Iris pigment epithelial cell (primary cell): ENCODE data around the gene WNT6.
A peak's percentile ranks its signal among the peaks of the same experiment; 100 is the strongest.

Experiments used
- DNase-seq: peaks from one replicate; pipeline ENCODE4 v3.0.0-alpha.2; 2011; ENCODE audit warnings: low read depth

The WNT6 gene

DNA sequence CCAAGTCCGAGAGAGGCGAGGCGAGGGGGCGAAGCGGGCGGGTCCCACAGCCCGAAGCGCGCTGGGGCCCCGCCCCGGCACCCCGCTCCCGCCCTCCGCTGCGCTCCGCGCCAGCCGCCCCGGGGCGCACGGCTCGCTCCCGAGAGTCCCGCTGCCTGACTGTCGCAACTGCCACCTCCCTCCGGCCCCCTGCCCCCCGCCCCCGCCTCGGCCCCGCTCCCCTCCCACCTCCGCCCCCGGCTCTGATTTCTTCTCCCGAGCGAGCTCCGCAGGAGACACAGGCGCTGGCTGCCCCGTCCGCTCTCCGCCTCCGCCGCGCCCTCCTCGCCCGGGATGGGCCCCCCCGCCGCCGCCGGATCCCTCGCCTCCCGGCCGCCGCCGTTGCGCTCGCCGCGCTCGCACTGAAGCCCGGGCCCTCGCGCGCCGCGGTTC lies at the start of gene WNT6:
Gene WNT6, plus strand, starts transcription at position 250 of the 432 bp plus-strand sequence. CDS start 233 bp downstream, outside the sequence.
- DNase-seq = no peak

DNA sequence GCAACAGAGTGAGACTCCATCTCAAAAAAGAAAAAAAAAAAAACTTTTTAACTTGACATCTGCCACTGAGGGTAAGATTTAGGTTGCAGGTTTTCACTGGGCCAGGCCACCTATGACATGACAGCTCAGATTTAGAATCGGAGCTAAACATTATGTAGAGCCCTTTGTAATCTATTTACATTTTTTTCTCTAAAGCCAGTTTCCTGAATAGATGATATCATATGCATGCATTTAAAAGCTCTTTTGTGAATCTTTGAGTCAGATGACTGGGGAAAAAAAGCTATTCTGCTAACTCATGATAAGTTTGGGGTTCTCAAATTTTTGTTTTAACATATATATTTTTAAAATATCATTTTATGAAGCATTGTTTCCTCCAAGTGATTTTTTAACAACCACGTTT lies 49.3 kb upstream of the WNT6 start:
- DNase-seq = peak; percentile 51

DNA sequence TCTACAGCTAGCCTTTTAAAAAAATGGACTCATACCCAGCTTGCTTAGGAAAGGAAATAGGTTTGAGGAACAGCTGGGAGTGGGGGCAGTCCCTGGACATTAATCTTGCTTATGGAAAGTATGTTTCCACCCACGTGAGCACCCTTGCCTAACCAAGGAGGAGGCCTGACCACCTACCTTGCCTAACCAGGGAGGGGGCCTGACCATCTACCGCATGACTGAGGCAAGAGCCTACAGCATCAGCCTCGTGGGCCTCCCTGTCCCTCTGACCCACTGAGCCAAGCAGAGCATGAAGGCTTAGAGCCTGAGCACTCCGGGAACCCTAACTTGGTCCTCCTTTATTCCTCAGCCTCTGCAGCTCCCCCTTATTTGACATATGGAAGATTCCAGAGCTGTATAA lies 48.2 kb upstream of the WNT6 start:
- DNase-seq = peak; percentile 40

DNA sequence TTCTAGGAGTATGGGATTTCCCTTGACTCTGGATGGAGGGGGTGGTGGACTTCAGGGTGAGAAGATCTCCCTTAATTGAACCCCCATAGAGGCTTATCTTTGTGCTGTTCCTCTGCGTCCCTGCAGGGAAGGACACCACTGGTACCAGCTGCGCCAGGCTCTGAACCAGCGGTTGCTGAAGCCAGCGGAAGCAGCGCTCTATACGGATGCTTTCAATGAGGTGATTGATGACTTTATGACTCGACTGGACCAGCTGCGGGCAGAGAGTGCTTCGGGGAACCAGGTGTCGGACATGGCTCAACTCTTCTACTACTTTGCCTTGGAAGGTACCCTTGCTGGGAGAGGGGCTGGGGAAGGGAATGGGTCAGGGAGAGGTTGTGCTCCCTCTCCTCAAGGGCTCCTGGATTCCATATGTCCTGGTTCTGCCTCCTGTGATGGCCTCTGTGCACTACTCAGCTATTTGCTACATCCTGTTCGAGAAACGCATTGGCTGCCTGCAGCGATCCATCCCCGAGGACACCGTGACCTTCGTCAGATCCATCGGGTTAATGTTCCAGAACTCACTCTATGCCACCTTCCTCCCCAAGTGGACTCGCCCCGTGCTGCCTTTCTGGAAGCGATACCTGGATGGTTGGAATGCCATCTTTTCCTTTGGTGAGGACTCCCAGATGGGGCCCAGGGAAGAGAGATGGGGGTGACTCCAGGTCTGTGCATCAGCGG lies 47.3 kb upstream of the WNT6 start:
- DNase-seq = no peak

DNA sequence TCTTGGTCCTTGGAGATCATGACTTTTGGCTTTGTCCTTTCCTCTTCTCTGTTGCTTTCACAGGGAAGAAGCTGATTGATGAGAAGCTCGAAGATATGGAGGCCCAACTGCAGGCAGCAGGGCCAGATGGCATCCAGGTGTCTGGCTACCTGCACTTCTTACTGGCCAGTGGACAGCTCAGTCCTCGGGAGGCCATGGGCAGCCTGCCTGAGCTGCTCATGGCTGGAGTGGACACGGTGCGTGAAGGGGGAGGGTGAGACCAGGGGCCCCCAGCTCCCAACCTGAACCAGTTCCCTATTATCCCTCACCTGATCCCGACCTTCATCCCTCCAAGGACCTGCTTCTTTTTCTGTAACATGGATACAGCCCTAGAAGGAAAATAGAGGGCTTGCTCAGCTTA lies 46.7 kb upstream of the WNT6 start:
- no peak for DNase-seq

DNA sequence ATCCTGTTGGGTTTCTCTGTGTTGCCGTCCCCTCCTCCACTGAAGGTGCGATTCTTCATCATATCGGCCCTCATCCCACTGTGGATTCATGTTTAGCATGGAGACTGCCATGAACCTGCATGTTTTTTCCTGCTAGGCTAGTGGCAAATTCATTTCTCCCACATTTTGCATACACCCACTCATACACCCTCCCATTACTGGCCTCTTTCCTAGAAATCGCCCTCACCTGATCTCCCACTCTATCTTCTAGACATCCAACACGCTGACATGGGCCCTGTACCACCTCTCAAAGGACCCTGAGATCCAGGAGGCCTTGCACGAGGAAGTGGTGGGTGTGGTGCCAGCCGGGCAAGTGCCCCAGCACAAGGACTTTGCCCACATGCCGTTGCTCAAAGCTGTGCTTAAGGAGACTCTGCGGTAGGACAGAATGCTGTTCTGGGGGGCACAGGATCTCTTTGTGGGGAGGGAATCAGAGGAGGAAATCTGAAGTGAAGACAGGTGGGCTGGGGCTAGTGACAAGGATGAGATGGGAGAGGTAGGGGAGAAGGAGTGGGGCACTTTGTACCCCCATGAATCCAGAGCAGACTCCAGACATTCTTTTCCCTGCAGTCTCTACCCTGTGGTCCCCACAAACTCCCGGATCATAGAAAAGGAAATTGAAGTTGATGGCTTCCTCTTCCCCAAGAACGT lies 45.7 kb upstream of the WNT6 start:
- DNase-seq = no peak

DNA sequence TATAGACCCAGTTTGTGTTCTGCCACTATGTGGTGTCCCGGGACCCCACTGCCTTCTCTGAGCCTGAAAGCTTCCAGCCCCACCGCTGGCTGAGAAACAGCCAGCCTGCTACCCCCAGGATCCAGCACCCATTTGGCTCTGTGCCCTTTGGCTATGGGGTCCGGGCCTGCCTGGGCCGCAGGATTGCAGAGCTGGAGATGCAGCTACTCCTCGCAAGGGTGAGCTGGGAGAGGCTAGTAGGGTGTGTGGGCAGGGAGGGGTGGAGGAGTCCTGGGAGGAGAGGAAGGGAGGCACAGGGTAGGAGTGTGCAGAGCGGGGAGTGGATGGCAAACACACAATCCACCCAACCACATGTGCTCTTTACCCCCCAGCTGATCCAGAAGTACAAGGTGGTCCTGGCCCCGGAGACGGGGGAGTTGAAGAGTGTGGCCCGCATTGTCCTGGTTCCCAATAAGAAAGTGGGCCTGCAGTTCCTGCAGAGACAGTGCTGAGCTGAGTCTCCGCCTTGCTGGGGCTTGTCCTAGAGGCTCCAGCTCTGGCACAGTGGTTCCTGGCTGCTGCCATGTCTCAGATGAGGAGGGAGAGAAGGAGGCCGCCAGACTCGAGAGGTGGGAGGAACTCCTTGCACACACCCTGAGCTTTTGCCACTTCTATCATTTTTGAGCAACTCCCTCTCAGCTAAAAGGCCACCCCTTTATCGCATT lies 44.9 kb upstream of the WNT6 start:
- DNase-seq = no peak

DNA sequence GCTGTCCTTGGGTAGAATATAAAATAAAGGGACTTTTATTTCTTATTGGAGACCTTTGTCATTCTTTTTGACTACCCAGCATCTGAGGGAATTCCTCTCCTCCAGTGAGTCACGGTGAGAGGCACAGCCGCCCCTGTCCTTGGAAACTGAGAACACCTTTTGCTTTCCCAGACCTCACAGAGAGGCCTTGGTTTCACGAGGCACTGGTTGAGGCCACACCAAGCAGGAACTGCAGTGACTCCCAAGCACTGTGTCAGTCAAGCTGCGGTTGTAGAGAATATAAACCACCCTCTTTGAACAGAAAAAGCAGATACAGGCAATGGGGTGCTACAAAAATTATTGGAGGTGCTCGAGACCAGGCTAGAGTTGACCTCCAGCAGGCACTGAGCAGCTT lies 44.4 kb upstream of the WNT6 start:
- DNase-seq = no peak

DNA sequence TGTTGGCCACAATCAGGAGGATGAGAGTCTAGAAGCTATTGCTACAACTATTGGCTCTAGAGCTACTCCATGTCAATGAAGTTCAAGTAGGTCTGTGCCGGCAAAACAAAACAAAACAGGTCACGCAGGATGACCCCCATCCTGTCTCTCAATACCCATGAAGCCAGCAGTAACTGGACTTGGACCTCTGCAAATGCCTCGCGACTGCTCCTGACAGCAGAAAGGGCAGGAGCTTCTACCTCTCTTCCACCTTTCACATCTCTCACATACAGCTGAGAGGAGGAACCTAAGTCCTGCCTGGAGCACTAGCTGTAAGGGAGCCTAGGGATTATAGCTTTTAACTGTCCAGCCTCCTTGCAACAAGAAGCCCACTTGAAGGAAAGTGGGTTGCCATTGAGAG lies 44.0 kb upstream of the WNT6 start:
- DNase-seq = no peak

DNA sequence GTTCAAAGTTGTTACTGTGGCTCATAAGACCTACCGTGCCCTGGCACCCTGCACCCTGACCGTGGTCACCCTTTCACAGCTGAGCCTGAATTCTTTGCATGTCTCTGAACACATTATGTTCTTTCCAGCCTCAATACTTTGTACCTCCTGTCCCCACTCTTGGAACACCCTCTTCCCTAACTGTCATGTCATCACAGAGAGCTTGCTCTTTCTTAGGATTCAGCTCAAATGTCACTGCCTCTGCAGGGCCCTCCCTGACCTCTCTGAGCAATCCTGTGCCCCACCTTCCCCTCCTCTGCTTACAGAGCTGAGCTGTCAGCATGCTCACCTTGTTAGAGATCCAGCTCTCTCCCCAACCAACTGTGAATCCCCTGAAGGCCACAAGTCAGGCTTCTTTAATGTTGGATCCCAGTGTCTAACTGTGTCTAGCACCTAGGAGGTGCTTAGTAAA lies 43.0 kb upstream of the WNT6 start:
- DNase-seq = no peak

DNA sequence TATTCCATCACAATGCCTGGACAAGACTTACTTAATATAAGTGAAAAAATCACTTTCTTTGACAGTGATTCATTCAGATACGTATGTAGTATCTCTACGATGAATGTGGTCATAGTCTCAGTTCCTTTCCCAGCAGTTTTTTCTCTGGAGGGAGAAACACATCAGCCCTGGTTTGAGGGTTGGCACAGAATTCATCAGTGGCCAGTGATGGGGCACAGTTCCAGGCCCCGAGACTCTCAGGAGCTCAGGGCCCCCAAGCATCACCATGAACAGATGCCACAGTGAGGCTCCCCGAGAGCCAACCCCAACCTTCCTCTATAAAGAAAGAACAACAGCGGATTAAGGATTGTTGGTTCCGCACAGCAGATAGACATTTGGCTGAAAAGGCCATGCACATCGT lies 40.5 kb upstream of the WNT6 start:
- no peak for DNase-seq

DNA sequence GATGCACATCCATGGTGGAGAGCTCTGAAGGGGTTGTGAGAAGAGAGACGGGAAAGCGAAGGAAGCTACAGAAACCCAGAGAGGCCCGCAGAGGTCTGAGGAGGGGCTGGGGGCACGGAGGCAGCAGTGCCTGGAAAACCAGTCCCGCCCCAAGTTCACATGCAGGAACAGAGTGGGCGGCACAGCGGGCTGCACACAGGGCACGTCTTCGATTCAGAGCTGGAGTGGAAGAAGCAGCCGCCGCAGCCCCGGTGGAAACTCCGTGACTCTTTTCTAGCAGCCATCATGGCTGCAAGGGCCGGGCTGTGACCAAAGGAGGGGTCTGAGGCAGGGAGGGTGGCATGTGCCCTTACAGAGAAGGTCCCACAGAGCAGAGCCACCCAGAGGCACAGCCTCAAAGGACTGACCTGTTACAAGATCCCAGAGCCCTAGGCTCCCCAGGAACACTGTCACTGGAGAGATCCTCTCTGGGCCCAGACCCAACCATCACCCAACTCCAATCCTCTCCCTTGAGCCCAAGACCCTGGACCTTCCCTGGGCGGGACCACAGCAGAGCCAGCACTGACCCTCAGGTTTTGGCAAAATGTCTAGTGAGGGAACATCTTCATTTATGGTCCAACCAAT lies 38.7 kb upstream of the WNT6 start:
- no peak for DNase-seq

DNA sequence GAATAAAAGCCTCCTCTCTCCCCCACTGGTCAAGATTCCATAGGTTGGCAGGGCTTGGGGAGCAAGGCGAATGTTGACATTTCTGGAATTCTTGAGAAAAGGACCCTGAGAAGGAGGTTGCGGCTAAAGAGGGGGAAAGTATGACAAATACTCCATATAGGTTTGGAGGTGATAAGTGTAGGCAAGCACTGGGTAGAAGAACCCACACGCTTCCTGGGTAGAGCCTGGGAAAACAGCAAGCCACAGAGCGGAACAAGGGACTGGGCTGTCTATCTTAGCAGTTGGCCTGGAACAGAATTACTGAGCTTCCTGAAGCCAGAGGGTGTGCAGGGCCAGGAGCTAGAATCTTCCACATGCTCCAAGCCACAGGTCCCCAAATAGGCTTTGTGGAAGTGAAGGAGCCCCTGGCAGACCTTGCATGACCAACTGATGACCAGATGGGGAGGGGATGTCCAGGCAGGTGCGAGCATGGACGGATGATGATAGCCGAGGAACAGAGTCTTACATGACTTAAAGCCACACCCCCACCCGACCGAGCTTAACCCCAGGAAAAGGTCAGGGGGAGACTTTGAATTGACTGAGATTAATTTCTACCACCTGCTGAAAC lies 37.9 kb upstream of the WNT6 start:
- no peak for DNase-seq

DNA sequence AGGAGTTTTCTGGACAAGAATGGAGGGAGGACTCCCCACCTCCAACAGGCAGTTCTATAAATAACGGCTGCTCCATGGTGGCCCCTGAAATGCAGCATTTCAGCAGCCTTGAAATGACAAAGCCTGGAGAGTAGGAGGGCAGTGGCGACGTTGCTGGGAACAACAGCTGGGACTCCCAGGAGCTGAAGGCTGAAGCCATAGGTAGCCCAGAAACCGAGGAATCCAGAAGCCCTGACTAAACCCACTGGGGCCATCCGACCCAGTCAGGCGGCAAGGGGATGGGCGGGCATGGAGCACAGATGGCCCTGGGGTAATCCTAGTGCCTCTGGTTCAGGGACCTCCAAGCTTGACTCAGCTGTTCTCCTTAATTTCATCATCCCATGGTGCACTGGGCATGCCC lies 37.0 kb upstream of the WNT6 start:
- no peak for DNase-seq

DNA sequence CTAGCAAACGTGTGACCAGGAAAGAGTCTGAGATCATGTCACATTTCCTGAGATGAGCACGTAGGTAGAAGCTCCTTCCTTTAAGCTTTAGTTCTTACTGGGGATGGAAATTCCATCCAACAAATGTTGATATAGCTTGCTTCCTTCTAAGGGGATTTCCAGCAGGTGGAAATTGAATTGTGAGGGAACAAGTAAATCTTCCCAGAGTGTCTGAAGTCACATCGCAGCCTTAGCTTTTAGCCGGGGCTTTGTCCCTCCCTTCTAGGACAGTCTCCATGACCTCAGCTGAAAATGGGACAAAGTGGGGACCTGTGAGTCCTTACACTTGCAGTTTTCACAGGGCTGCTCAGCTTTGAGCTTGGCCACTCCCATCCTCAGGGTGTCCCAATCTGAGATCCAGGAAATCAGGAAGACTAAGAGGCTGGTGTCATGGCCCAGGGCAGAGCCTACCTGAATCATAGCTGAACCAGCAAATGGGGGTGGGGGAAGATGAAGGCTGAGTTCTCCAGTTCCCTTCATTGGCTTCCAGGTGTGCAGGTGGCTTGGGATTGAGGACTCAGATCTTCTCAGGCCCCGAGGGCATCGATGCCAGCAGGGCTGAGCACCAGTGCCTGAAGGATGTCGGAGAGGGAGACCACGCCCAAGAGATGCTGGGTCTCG lies 36.3 kb upstream of the WNT6 start:
- DNase-seq = no peak

DNA sequence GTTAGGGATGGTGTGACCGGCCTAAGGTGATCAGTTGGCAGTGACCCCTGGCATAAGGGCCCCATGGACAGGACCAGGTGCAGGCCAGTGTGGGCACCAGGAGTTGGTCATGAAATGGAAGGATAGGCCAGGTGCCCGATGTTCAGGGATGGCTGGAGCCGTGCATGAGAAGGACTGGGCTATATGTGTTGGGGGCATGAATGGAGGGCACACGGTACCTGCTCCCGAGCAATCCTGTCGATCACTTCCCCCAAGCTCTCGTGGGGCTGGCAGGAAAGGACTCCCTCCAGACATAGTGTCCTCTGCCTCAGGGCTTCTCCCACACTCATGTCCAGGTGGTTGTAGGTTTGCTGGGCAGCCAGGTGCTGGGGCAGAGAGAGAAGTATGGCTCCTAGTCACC lies 35.6 kb upstream of the WNT6 start:
- no peak for DNase-seq

DNA sequence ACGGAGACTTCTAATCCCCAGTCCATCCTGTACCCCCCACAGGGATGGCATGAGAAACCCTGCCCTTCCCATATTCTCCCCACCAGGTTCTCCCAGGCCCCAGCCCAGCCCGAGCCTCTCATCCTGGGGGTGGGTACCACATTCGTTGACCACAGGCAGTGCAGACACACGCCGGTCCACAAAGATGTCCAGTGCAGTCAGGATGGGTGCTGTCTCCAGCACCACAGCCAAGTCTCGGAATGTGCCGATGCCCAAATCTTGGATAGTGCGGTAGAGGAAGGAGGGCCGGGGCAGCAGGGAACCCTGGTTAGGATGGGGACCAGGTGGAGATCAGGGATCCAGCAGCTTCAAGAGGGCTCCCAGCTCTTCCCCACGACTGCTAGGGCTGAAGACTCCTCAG lies 32.8 kb upstream of the WNT6 start:
- DNase-seq = no peak

DNA sequence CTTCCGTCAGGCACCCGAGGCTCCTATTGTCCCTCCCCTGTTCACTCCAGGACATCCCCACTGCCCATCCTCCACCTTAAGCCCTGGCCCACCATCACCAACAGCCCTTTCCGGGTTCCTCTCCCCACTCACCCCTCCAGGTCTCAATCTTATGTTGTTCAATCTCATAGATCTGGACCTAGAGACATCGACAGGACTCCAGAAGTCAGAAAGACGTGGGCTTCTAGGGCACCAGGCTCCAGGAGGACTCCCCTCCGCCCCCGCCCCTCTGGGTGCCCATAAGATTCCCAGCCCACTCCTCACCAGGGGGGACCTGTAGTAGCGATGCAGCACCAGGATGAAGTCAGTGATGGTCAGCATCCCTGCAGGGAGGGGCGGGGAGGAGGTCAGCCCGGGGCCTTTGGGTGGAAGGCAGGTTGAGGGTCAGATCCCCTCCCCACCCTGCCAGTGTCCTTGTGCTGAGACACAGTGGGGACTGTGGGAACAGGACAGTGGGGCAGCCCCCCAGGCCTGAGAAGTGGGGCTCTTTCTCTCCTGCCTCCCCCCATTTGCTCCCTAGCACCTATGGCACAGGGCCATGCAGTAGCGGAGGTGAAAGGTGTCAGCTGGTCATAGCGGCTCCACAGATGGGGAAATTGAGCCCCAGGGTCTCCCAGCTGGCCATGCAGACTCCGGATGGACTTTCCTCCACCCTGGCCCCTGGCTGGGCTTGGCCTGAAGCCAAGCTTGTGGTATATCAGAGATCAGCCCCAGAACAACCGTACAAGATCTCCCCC lies 31.7 kb upstream of the WNT6 start:
- no peak for DNase-seq

DNA sequence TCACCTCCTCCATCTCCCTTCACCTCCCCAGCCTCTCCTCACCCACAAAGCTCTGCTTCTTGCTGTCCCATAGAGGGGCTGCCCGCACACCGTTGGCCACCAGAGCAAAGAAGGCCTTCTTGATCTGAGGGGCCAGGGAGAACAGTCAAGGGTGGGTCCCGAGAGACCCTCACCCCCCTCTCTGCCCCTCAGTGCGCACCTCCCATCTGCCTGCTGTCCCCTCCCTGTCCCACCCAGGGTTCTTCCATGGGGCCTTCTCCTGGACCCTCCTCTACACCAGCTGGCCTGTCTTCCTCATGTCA lies 31.2 kb upstream of the WNT6 start:
- no peak for DNase-seq

DNA sequence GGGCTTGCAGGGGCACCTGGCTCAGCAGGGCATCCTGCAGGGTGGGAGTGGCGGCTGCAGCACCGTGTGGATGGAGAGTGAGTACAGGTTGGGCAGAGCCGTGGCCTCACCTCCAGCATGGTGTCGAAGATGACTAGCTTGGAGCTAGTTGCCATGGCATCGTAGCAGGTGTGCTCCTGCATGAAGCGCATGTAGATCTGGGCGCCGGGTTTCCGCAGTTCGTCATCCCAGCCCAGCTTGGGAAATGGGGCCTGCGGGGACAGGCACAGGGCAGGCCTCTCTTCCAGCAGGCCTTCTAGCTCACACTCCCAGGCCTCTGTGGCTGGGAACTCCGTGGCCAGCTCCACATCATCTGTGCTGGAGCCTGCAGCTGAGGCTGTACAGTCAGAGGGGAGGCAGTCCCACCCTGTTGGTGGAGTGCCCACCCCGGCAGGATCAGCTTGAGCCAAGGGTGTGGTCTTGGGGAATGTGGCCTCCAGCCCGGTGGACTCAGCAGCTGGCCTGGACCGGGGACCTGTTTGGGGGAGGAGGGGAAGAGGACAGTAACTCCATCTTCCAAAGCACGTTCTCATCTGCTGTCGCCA lies 29.6 kb upstream of the WNT6 start:
- no peak for DNase-seq
